HepG2 (cell line): ENCODE data around the gene CNNM3. TPM values are rescaled to one million over a fixed set of nuclear protein-coding genes. Genes with fewer than 3 reads are reported as not detected.

Source experiments
- ARHGAP35 ChIP-seq: sonication (generic); formaldehyde crosslinking; IDR thresholded peaks from 2 replicates; pipeline ENCODE4 v1.9.0; 2022; ENCODE audit warnings: mild to moderate bottlenecking, inconsistent platforms, moderate library complexity, missing genetic modification reagents, borderline replicate concordance
- NCOA2 ChIP-seq: sonication (generic); formaldehyde crosslinking; IDR thresholded peaks from 2 replicates; pipeline ENCODE4 v1.8.0; 2022; ENCODE audit warnings: inconsistent platforms
- PAX8 ChIP-seq: sonication (generic); formaldehyde crosslinking; IDR thresholded peaks from 2 replicates; pipeline ENCODE4 v1.8.0; 2022; ENCODE audit warnings: mild to moderate bottlenecking, missing genetic modification reagents, borderline replicate concordance
- SMC3 ChIP-seq: IDR thresholded peaks from 2 replicates; pipeline ENCODE4 v1.6.1; 2011; ENCODE audit warnings: low read length, improper control_type of control experiment
- SP4 ChIP-seq: sonication (generic); formaldehyde crosslinking; IDR thresholded peaks from 2 replicates; pipeline ENCODE4 v1.8.1; 2023; ENCODE audit warnings: mild to moderate bottlenecking, missing genetic modification reagents
- STAG1 ChIP-seq: sonication (generic); formaldehyde crosslinking; IDR thresholded peaks from 2 replicates; pipeline ENCODE4 v1.4.0; 2020; ENCODE audit warnings: missing genetic modification reagents
- TAF15 ChIP-seq: fragments of 200-400 bp; formaldehyde crosslinking; IDR thresholded peaks from one replicate; pipeline ENCODE4 v1.6.1; 2018; ENCODE audit warnings: mild to moderate bottlenecking, low read depth, low read length; ENCODE audit not compliant: poor library complexity, severe bottlenecking
- TBX3 ChIP-seq: fragments of 450-650 bp; IDR thresholded peaks from 2 replicates; pipeline ENCODE4 v1.6.1; 2017; ENCODE audit warnings: antibody characterized with exemption, mild to moderate bottlenecking, inconsistent platforms, borderline replicate concordance
- ZMYM4 ChIP-seq: sonication (generic); formaldehyde crosslinking; IDR thresholded peaks from 2 replicates; pipeline ENCODE4 v1.8.1; 2023; ENCODE audit warnings: mild to moderate bottlenecking, missing genetic modification reagents
- ZNF235 ChIP-seq: sonication (generic); formaldehyde crosslinking; IDR thresholded peaks from 2 replicates; pipeline ENCODE4 v1.8.1; 2023; ENCODE audit warnings: mild to moderate bottlenecking, missing genetic modification reagents, borderline replicate concordance
- ZNF251 ChIP-seq: sonication (generic); formaldehyde crosslinking; IDR thresholded peaks from 2 replicates; pipeline ENCODE4 v1.9.0; 2021; ENCODE audit warnings: mild to moderate bottlenecking, missing genetic modification reagents
- ZNF678 ChIP-seq: sonication (generic); formaldehyde crosslinking; IDR thresholded peaks from 2 replicates; pipeline ENCODE4 v1.4.0; 2020; ENCODE audit warnings: mild to moderate bottlenecking, missing genetic modification reagents
- ZNF775 ChIP-seq: sonication (generic); formaldehyde crosslinking; IDR thresholded peaks from 2 replicates; pipeline ENCODE4 v1.4.0; 2020; ENCODE audit warnings: missing genetic modification reagents, mild to moderate bottlenecking, moderate library complexity, borderline replicate concordance
- polyA plus RNA-seq, 8 experiments: library from polyadenylated mRNA; depleted of rRNA in 3 of 8; stranded (reverse) in 7 of 8; unstranded in 1 of 8; fragments of >200 nt; fragmentation: Illumina TruSeq in 4 of 8; extraction: Trizol in 4 of 8; gene quantifications; 2 replicates each; pipeline versions ENCODE4 v1.2.1 to v1.2.3, GENCODE V29; 2011 to 2016; ENCODE audit warnings: low read depth in 4 of 8, missing spikeins in 1 of 8, mixed read lengths in 1 of 8; ENCODE audit not compliant: insufficient read depth in 1 of 8
- total RNA-seq, 5 experiments: library from RNA; depleted of rRNA; stranded (reverse); fragments of >200 nt; fragmentation: Illumina TruSeq; extraction: Trizol; gene quantifications; 2 replicates each; pipeline ENCODE4 v1.2.3, GENCODE V29; 2016; ENCODE audit warnings: low read depth in 1 of 5
- TF ChIP-seq, protein P1 (sequence below): sonication (generic); formaldehyde crosslinking; IDR thresholded peaks from 2 replicates; pipeline ENCODE4 v1.5.0; 2020; ENCODE audit warnings: missing genetic modification reagents
- TF ChIP-seq, protein P2 (sequence below): sonication (generic); formaldehyde crosslinking; IDR thresholded peaks from 2 replicates; pipeline ENCODE4 v1.5.0; 2020; ENCODE audit warnings: mild to moderate bottlenecking, missing genetic modification reagents, borderline replicate concordance

Gene CNNM3
- total and polyA plus RNA-seq, 2 of the 13 experiments (the other 11 are each of a cell fraction or from before 2014, with no cell fraction given) = 21.2 to 27.9 TPM

DNA sequence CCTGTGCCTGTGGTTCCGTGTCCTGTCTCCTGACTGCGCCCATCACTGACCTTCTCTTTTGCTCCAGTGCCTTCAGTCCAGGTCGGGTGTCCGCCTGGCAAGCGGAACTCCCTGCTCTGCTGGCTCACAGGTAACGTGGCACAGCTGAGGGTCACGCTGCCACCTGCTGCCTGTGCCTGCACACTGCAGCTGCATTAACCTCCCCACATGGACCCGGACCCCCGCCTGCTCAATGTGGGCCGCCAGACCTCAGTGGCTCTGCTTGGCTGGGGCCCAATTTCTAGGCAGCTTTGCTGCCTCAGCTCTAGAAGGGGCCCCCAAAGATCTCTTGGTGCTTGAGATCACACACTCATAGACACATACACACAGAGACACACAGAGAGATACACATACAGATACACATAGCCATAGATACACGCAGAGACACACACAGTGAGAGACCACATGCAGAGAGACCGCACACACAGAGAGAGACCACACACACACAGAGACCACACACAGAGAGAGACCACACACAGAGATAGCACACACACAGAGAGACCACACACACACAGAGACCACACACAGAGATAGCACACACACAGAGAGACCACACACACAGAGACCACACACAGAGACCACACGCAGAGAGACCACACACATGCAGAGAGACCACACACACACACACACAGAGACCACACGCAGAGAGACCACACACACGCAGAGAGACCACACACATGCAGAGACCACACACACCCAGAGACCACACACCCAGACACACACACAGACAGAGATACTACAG, 14.9 kb upstream of the CNNM3 start (continued):
- TF ChIP-seq ZNF235 (no peak), ZNF678 (CRISPR knock-in tag) (no peak), TAF15 (peak; percentile 56), SMC3 (peak; percentile 72), ZNF775 (CRISPR knock-in tag) (no peak), STAG1 (CRISPR knock-in tag) (peak; percentile 94), TBX3 (peak; percentile 16; the same call in 1 of the 2 replicates), ZMYM4 (CRISPR knock-in tag) (peak; percentile 42; the same call in 1 of the 2 replicates), SP4 (CRISPR knock-in tag) (no peak), ARHGAP35 (CRISPR knock-in tag) (no peak), PAX8 (peak; percentile 55; the same call in 1 of the 2 replicates), NCOA2 (CRISPR knock-in tag) (no peak), ZNF251 (0 out of 2 replicates have a peak, but pooled peaks have one; percentile 24)
- TF ChIP-seq, protein P1, sequence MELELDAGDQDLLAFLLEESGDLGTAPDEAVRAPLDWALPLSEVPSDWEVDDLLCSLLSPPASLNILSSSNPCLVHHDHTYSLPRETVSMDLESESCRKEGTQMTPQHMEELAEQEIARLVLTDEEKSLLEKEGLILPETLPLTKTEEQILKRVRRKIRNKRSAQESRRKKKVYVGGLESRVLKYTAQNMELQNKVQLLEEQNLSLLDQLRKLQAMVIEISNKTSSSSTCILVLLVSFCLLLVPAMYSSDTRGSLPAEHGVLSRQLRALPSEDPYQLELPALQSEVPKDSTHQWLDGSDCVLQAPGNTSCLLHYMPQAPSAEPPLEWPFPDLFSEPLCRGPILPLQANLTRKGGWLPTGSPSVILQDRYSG (CRISPR knock-in tag) = no peak
- TF ChIP-seq, protein P2, sequence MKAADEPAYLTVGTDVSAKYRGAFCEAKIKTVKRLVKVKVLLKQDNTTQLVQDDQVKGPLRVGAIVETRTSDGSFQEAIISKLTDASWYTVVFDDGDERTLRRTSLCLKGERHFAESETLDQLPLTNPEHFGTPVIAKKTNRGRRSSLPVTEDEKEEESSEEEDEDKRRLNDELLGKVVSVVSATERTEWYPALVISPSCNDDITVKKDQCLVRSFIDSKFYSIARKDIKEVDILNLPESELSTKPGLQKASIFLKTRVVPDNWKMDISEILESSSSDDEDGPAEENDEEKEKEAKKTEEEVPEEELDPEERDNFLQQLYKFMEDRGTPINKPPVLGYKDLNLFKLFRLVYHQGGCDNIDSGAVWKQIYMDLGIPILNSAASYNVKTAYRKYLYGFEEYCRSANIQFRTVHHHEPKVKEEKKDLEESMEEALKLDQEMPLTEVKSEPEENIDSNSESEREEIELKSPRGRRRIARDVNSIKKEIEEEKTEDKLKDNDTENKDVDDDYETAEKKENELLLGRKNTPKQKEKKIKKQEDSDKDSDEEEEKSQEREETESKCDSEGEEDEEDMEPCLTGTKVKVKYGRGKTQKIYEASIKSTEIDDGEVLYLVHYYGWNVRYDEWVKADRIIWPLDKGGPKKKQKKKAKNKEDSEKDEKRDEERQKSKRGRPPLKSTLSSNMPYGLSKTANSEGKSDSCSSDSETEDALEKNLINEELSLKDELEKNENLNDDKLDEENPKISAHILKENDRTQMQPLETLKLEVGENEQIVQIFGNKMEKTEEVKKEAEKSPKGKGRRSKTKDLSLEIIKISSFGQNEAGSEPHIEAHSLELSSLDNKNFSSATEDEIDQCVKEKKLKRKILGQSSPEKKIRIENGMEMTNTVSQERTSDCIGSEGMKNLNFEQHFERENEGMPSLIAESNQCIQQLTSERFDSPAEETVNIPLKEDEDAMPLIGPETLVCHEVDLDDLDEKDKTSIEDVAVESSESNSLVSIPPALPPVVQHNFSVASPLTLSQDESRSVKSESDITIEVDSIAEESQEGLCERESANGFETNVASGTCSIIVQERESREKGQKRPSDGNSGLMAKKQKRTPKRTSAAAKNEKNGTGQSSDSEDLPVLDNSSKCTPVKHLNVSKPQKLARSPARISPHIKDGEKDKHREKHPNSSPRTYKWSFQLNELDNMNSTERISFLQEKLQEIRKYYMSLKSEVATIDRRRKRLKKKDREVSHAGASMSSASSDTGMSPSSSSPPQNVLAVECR (CRISPR knock-in tag) = peak; percentile 59; the same call in 1 of the 2 replicates
